Osteocyte (in vitro differentiated cells): Measurements from ENCODE around the gene IPMK. TPM values are rescaled to one million over a fixed set of nuclear protein-coding genes. Genes with fewer than 3 reads are reported as not detected.
A peak's percentile ranks its signal among the peaks of the same experiment; 100 is the strongest.

Experiments
- DNase-seq: peaks from one replicate; pipeline ENCODE4 v3.0.0; 2021; ENCODE audit warnings: mixed read lengths; ENCODE audit not compliant: unreplicated experiment; ENCODE audit errors: extremely low spot score
- H3K27ac Mint-ChIP-seq: one replicate; pipeline ENCODE4 v1.8.0; 2021; ENCODE audit warnings: mild to moderate bottlenecking, mixed read lengths; ENCODE audit not compliant: unreplicated experiment
- H3K27me3 Mint-ChIP-seq: one replicate; pipeline ENCODE4 v1.8.0; 2021; ENCODE audit warnings: mixed read lengths; ENCODE audit not compliant: unreplicated experiment
- H3K36me3 Mint-ChIP-seq: one replicate; pipeline ENCODE4 v1.8.0; 2021; ENCODE audit warnings: mixed read lengths; ENCODE audit not compliant: unreplicated experiment
- H3K4me1 Mint-ChIP-seq: one replicate; pipeline ENCODE4 v1.8.0; 2021; ENCODE audit warnings: mixed read lengths; ENCODE audit not compliant: unreplicated experiment
- H3K4me3 Mint-ChIP-seq: one replicate; pipeline ENCODE4 v1.8.0; 2021; ENCODE audit warnings: mild to moderate bottlenecking, moderate library complexity, mixed read lengths; ENCODE audit not compliant: unreplicated experiment
- H3K9me3 Mint-ChIP-seq: one replicate; pipeline ENCODE4 v1.8.0; 2021; ENCODE audit warnings: mixed read lengths; ENCODE audit not compliant: unreplicated experiment
- CTCF ChIP-seq: fragments of 200-600 bp; sonication (generic); IDR thresholded peaks from 2 replicates; pipeline ENCODE4 v1.5.0; 2021; ENCODE audit warnings: antibody characterized with exemption, mild to moderate bottlenecking, moderate library complexity
- total RNA-seq: library from RNA; stranded (reverse); gene quantifications from 2 replicates; pipeline ENCODE4 v1.2.1, GENCODE V29; 2021

The IPMK gene
- total RNA-seq, 1 donor from 2014 or later, result 5.9 TPM

DNA sequence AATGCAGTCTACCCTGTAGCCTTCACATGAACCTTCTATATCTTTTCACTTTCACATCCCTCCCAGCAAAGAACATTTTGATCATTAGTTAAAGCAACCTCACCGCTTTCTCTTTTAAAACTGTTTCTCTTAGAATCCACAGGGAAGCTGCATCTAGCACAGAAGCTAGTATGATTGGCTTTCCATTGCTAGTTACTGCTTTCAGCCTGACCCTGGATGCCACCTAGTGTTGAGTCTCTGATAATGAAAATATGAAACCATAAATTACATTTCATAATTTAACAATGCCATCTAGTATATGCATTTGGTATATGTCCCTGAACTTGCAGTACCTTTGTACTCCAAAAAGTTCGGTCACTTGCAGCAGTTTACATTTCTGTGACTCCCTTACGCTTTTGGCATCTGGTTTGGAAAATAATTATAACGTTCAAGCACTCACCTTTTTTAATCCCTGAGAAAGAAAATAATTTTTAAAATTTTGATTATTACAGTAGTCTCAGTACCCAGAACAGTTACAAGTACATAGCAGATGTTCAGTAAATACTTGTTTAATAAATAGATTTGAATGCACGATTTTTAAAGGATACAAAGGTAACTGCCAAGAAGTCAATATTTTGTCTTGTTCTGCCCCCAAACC, 24.0 kb upstream of the IPMK start:
- H3K9me3 Mint-ChIP-seq, result no peaks in the 10 kb centered on the region
- H3K36me3 Mint-ChIP-seq, result no peaks in the 10 kb centered on the region
- H3K27ac Mint-ChIP-seq, result no peak overlapping the region
- H3K27me3 Mint-ChIP-seq, result no peaks in the 10 kb centered on the region
- H3K4me1 Mint-ChIP-seq, result peaks cover 4% of the 10 kb centered on the region
- DNase-seq, result no peak
- no peak overlapping the region for H3K4me3 Mint-ChIP-seq
- TF ChIP-seq CTCF, result peak; percentile 82

- no peak for DNase-seq
- no peaks in the 10 kb centered on the region for H3K27me3 Mint-ChIP-seq
- H3K4me3 Mint-ChIP-seq, result no peak overlapping the region
Observed at GRCh38 chr10:58282615-58283014, 14.9 kb upstream of the IPMK start.

GRCh38 chr10:58281092-58281752, 13.5 kb upstream of the IPMK start:
- Mint-ChIP-seq H3K36me3 (peaks cover 27% of the 10 kb centered on the region), H3K4me3 (no peak overlapping the region), H3K27me3 (no peaks in the 10 kb centered on the region), H3K9me3 (no peaks in the 10 kb centered on the region), H3K27ac (no peak overlapping the region), H3K4me1 (peaks cover 13% of the 10 kb centered on the region)
- no peak for TF ChIP-seq CTCF
- no peak for DNase-seq

More at GRCh38 chr10:58282615-58283014, 14.9 kb upstream of the IPMK start:
- H3K36me3 Mint-ChIP-seq, result peaks cover 25% of the 10 kb centered on the region
- no peak overlapping the region for H3K27ac Mint-ChIP-seq
- TF ChIP-seq CTCF, result no peak
- no peaks in the 10 kb centered on the region for H3K9me3 Mint-ChIP-seq
- peaks cover 10% of the 10 kb centered on the region for H3K4me1 Mint-ChIP-seq

DNA sequence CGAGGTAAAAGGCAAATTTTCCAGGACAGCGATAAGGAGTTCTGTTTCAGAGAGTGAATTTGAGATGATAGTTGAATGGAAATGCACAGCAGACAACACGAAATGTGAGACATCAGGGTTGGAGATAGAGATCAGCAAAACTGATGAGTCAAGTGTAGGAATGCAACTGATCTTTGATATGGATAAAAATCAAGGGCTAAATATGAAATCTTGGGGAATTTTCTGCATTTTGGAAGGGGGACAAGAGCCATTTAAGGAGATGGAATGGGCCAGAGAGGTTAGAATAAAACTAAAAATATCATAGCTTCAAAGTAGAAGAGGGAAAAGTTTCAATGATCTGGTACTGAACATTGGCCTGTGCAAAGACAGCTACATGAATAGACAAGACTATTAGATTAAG, 12.8 kb upstream of the IPMK start:
- H3K9me3 Mint-ChIP-seq, result no peaks in the 10 kb centered on the region
- H3K36me3 Mint-ChIP-seq, result peaks cover 27% of the 10 kb centered on the region
- TF ChIP-seq CTCF, result no peak
- no peak for DNase-seq
- H3K27me3 Mint-ChIP-seq, result no peaks in the 10 kb centered on the region
- H3K27ac Mint-ChIP-seq, result no peak overlapping the region
- peaks cover 19% of the 10 kb centered on the region for H3K4me1 Mint-ChIP-seq
- H3K4me3 Mint-ChIP-seq, result no peak overlapping the region

- DNase-seq, result no peak
- Mint-ChIP-seq H3K27me3 (no peaks in the 10 kb centered on the region), H3K4me3 (no peak overlapping the region), H3K9me3 (no peaks in the 10 kb centered on the region), H3K36me3 (peaks cover 27% of the 10 kb centered on the region), H3K27ac (no peak overlapping the region), H3K4me1 (peaks cover 27% of the 10 kb centered on the region)
- no peak for TF ChIP-seq CTCF
Observed at GRCh38 chr10:58278962-58279307, 11.2 kb upstream of the IPMK start.
